ENCODE results near the gene MED13L.

DNA sequence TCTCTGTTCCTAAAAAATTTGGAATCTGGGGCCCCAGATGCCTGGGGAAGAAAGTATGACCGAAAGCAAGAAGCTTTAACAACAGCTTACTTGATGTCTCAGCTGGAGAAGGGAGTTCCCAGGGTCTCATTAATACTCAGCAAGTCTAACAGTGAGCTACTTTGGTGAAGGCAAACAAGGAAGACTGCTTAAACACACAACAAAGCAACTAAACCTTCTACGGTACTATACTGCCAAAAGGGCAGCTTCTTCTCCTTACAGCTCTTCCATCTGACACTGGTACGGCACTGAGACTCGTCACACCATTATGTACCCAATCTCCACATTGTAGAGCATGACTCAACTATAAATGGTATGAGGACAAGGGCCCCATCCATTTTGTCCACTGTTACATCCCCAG is 213.0 kb downstream of the MED13L start:
- TF ChIP-seq, protein P1, sequence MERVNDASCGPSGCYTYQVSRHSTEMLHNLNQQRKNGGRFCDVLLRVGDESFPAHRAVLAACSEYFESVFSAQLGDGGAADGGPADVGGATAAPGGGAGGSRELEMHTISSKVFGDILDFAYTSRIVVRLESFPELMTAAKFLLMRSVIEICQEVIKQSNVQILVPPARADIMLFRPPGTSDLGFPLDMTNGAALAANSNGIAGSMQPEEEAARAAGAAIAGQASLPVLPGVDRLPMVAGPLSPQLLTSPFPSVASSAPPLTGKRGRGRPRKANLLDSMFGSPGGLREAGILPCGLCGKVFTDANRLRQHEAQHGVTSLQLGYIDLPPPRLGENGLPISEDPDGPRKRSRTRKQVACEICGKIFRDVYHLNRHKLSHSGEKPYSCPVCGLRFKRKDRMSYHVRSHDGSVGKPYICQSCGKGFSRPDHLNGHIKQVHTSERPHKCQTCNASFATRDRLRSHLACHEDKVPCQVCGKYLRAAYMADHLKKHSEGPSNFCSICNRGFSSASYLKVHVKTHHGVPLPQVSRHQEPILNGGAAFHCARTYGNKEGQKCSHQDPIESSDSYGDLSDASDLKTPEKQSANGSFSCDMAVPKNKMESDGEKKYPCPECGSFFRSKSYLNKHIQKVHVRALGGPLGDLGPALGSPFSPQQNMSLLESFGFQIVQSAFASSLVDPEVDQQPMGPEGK (CRISPR knock-in tag; IDR thresholded peaks at IDR 0.05; ENCODE audit: borderline replicate concordance), result no peak
- TF ChIP-seq GLIS3 (CRISPR knock-in tag; IDR thresholded peaks at IDR 0.05) (no peak), PPARA (CRISPR knock-in tag; IDR thresholded peaks at IDR 0.05; ENCODE audit: borderline replicate concordance) (no peak)
